HAP-1 (cell line): ENCODE data around the gene CACNB4.
"Not testable (repeated sequence)": the region's sequence is repeated elsewhere in the genome, so short reads cannot be mapped to it uniquely, and the experiment has no call there.

ENCODE experiments used
- DNase-seq, 2 experiments: peaks; one replicate each; pipeline ENCODE4 v3.0.0-alpha.2; 2016 to 2020; ENCODE audit warnings: low spot score in 2 of 2
- H3K27me3 ChIP-seq: fragments of 250-450 bp; sonication (Bioruptor Pico); 2 replicates; pipeline ENCODE4 v1.5.1; 2020; ENCODE audit warnings: low read depth, mild to moderate bottlenecking, moderate library complexity
- H3K36me3 ChIP-seq: fragments of 250-450 bp; sonication (Bioruptor Pico); replicated peaks from 2 replicates; pipeline ENCODE4 v1.5.1; 2020; ENCODE audit warnings: mild to moderate bottlenecking
- H3K4me1 ChIP-seq: fragments of 250-450 bp; sonication (Bioruptor Pico); 2 replicates; pipeline ENCODE4 v1.5.1; 2020; ENCODE audit warnings: mild to moderate bottlenecking
- H3K4me3 ChIP-seq: fragments of 250-450 bp; sonication (Bioruptor Pico); 2 replicates; pipeline ENCODE4 v1.5.1; 2020; ENCODE audit warnings: mild to moderate bottlenecking, moderate library complexity
- H3K9me3 ChIP-seq: fragments of 250-450 bp; sonication (Bioruptor Pico); 2 replicates; pipeline ENCODE4 v1.5.1; 2020; ENCODE audit warnings: mild to moderate bottlenecking, moderate library complexity
- in situ Hi-C: fragments of 300-500 bp; cut with MboI; formaldehyde crosslinking; loops from 3 replicates; pipeline ENCODE4 v1.14.3; 2020; ENCODE audit warnings: low sequenced_read_pairs, inconsistent platforms, mixed read lengths

CACNB4 gene

DNA sequence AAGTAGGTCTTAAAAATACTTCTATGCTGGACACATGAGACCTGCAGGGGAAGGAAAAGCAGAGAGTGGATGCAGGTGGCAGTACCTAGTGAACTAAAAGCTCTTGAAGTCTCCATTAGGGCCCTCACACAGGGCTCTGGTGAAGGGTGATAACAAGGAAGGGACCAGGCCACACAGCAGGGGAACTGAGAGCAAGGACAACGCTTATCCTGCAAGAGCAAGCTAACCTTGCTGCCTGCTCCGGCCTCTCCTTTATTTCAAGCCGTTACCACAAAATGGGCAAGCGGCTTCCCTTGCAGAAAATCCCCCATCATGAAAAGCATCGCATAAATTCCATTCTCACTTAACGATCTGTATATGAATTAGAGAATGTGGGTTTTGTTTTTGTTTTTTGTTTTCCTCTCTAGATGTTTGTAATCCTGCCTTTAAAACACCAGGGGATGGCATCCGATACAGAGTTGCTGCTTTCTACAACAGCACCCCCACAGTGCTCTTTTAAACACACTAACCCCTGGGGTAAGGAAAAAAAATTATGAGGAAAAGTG, 64.5 kb downstream of the CACNB4 start:
- DNase-seq = no peak
- no peaks in the 10 kb centered on the region for H3K9me3 ChIP-seq
- H3K36me3 ChIP-seq = no peaks in the 10 kb centered on the region
- H3K4me3 ChIP-seq = no peak overlapping the region
- H3K27me3 ChIP-seq = no peaks in the 10 kb centered on the region
- in situ Hi-C loops = loop anchor here (10.0 kb wide), 1 partner anchor 600 kb away; no protein-coding TSS in a partner anchor
- H3K4me1 ChIP-seq = no peaks in the 10 kb centered on the region

DNA sequence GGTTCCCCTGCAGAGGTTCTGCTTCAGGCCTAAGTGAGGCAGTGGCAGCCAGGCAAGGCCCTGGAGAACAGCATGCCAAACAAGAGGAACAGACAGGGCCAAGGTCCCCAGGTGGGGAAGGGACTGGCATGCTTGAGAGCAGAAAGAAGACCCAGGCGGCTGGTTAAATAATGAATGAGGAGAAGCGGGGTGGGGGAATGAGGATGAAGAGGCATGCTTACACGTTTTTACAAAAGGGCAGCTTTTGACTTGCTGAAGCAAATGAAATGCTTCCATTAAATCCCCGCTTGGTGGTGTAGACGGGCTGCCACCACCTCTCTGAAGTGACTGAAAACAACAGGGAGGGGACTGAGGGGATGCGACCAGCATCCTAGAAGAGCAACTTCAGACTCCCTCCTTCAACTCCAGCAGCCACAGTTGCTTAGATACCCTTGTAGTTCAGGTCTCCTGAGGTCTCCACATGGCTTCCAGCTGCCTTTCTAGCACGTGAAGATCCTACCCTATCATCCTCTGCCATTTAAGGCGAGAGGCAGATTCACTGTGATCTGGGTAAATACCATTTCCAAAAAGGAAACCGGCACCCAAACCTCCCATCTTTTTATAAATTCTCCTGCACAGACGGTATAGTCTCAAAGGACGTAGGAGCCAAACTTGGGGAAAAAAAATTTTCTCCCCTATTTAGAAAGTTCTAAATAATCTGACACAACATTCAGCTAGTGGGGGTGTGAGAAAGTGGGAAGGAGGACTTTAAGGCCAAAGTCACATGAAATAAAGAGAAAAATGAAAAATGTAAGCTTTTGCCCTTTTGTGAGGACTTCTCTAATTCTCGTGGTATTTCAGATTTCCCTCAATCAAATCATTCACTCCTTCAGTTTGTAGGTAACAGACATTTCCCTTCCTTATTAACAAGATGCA, 65.6 kb downstream of the CACNB4 start:
- in situ Hi-C loops = loop anchor here (10.0 kb wide), 1 partner anchor 602 kb away; no protein-coding TSS in a partner anchor

DNA sequence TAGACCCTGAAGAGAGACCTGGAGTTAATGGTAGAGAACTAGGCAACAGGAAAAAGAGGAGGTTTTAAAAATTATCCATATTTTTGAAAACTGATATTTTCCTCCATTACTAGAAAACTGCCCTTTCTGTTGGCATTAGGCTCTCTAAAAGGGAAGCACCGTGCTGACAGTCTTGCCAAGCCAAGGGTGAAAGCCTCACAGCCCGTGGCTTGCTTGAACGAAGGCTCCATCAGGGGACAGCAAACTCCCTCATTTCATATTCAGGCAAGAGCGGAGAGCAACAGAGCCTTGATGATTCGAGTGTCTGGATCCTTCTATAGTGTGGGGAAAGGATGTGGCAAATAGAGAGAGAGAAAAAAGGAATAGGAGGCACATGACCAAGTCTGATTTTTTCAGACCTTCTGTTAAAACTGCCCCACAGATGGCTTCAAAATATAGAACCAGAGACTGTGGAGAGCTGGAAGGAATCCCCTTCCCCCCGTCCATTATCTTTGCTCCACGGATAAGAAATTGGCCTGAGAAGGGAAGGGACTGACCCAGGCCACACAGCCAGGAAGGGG, 67.0 kb downstream of the CACNB4 start:
- DNase-seq = no peak
- Histone ChIP-seq H3K27me3 (no peaks in the 10 kb centered on the region), H3K9me3 (no peaks in the 10 kb centered on the region), H3K36me3 (no peaks in the 10 kb centered on the region), H3K4me1 (no peaks in the 10 kb centered on the region; the same call in none of the 2 replicates), H3K4me3 (no peak overlapping the region)
- in situ Hi-C loops = loop anchor here (10.0 kb wide), 1 partner anchor 603 kb away; no protein-coding TSS in a partner anchor

More for the DNA sequence above, 65.6 kb downstream of the CACNB4 start:
- DNase-seq = no peak
- H3K27me3 ChIP-seq = no peaks in the 10 kb centered on the region
- no peaks in the 10 kb centered on the region for H3K9me3 ChIP-seq
- no peaks in the 10 kb centered on the region; the same call in 1 of the 2 replicates for H3K4me1 ChIP-seq
- H3K36me3 ChIP-seq = no peaks in the 10 kb centered on the region
- no peak overlapping the region for H3K4me3 ChIP-seq

DNA sequence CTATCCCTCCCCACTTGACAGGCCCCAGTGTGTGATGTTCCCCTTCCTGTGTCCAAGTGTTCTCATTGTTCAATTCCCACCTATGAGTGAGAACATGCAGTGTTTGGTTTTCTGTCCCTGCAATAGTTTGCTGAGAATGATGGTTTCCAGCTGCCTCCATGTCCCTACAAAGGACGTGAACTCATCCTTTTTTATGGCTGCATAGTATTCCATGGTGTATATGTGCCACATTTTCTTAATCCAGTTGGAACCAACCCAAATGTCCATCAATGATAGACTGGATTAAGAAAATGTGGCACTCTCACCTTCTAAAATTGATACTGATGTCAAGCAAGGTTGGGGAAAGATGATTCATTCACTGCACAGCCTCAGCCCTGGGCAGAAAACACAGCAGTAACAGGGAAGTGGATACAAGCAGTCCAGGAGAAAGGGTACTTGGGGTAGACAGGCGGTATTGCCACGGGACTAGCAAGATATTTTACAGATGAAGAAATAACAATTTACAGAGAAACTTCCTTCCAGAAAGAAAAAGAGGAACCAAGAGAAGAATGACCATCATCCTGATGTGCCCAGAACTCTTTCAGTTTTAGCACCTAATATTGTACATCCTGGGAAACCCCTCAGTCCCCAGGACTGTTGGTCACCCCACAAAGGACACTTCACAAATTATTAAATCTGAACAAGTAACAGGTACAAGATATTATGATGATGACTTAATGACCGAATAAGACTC, 68.1 kb downstream of the CACNB4 start:
- H3K36me3 ChIP-seq, H3K4me1 ChIP-seq, H3K4me3 ChIP-seq, H3K27me3 ChIP-seq, DNase-seq, H3K9me3 ChIP-seq: not testable (repeated sequence)
- in situ Hi-C loops = loop anchor here (10.0 kb wide), 1 partner anchor 604 kb away; no protein-coding TSS in a partner anchor

DNA sequence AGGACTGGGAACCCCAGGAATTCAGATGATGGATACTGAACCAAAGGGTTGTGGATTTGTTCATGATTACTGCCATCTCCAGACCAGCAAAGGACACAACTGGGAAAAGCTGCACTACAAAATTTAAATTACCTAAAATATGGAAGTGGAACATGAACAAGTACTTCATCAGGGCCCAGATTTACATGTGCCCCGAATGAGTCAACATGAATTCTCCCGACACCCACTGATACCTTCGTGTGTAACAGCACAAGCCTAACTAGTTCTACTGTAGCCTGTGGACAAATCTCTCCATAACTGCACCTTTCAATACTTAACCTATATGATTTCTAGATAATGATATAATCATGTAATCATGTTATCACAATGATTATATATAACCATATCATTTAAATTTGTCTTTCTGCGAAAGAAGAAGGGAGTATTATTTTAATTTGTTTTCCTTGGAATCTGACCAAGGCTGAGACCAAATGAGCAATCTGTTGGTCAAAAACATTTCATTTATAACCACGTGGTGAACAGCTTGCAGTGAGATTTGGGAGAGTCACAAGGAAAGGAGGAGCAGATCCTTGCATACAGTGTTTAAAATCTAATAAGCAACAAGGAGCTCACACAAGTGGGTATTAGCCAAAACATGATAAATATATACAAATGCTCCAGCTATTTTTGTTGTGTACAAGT, 70.5 kb downstream of the CACNB4 start:
- Histone ChIP-seq H3K4me1 (peaks cover 4% of the 10 kb centered on the region), H3K36me3 (no peaks in the 10 kb centered on the region), H3K27me3 (no peaks in the 10 kb centered on the region), H3K9me3 (no peaks in the 10 kb centered on the region), H3K4me3 (no peak overlapping the region)
- no peak for DNase-seq
- in situ Hi-C loops = no loop called here

DNA sequence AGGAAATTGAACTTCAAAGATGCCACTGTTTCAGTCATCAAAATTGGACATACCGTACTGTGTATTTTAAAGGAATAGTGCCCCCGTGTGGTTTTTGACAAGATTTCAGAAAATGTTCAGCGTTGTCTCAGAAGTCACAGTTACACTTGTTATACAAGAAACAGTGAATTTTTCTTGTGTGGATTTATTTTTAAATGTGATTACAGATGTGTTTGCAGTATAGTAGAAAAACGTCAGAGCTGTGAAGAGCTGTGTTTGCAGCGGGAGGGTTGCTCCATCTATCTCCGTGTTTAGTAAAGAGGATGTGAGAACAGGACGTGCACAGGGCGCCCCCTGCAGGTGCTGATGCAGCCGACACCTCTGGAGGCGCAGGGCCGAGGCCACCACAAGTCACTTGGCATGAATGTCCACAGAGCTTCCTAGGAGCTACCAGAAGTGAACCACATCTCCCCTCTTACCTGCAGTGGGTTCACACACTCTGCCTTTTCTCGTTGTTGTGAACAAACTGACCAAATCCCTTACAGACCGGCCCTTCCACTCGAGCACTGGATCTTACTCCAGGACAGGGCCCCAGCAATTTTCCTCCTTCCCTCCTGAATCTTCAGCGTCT, 73.1 kb downstream of the CACNB4 start:
- no peaks in the 10 kb centered on the region for H3K9me3 ChIP-seq
- no peaks in the 10 kb centered on the region for H3K36me3 ChIP-seq
- H3K4me3 ChIP-seq = peak overlapping the region; percentile 17
- in situ Hi-C loops = no loop called here
- H3K27me3 ChIP-seq = no peaks in the 10 kb centered on the region
- DNase-seq = peak; percentile 66 to 89
- H3K4me1 ChIP-seq = peaks cover 10% of the 10 kb centered on the region

DNA sequence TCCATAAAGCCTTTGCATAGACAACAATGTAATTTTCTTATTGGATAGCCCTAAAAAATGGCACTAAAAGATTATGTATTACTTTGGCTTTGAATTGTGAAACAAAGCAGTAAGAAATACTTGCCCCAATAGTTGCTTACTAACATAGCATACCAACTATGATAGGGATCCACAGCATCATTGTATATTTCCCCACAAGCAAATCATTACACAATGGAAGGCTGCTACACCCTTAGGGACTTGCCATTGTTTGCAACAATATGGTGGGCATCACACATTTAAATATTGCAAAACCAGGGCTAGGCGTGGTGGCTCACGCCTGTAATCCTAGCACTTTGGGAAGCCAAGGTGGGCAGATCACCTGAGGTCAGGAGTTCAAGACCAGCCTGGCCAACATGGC, 74.4 kb downstream of the CACNB4 start:
- H3K9me3 ChIP-seq = no peaks in the 10 kb centered on the region
- no peaks in the 10 kb centered on the region for H3K27me3 ChIP-seq
- no peak overlapping the region for H3K4me3 ChIP-seq
- H3K4me1 ChIP-seq = peaks cover 10% of the 10 kb centered on the region
- DNase-seq = no peak
- H3K36me3 ChIP-seq = no peaks in the 10 kb centered on the region
- in situ Hi-C loops = no loop called here

DNA sequence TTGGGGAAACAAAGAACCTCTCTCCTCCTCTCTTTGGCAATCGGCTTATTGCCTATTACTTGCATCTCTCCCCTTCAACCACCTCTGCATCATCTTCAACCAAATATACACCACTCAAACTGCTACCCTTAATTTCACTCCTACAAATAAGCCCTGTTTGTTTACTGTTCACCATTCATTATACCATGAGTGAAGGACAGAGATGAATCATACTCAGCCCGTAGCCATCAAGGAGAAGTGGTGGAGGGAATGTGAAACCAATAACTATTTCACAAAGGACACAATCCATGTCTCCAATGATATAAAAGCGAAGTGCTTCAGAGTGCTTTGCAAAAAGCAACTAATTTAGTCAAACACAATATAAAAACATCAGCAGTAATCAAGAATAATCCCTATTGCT, 76.8 kb downstream of the CACNB4 start:
- DNase-seq = no peak

DNA sequence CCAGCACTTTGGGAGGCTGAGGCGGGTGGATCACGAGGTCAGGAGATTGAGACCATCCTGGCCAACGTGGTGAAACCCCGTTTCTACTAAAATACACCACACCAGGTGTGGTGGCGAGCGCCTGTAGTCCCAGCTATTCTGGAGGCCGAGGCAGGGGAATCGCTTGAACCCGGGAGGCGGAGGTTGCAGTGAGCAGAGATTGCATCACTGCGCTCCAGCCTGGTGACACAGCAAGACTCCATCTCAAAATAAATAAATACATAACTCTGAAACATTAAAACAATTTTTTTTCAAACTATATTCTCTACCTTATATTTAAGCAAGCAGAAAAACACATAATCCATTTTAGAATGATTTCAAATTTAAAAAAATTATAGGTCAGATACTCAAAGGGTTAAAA, 77.8 kb downstream of the CACNB4 start:
- in situ Hi-C loops, H3K4me3 ChIP-seq, H3K27me3 ChIP-seq, DNase-seq, H3K4me1 ChIP-seq, H3K9me3 ChIP-seq, H3K36me3 ChIP-seq: not testable (repeated sequence)

More for the DNA sequence above, 76.8 kb downstream of the CACNB4 start:
- in situ Hi-C loops = no loop called here
- Histone ChIP-seq H3K27me3 (no peaks in the 10 kb centered on the region), H3K36me3 (no peaks in the 10 kb centered on the region), H3K9me3 (no peaks in the 10 kb centered on the region), H3K4me1 (peaks cover 10% of the 10 kb centered on the region), H3K4me3 (no peak overlapping the region)

DNA sequence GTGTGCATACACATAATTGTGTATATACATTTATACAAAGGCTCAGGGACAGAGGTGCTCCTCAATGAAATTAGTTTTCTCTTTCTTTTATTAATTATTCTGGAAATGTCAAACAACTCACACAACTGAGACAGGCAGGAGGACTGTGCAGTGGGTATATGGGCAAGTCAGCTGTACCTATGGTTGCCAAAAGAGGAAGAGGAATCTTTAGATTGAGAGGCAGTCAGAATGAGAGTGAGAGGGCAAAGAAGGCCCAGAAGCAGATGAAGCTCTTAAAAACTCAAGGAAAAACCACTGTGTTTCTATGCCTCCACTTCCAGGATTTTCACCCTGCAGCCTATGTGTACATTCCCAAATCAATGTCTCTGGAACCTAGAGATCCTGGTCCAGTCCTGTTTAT, 79.1 kb downstream of the CACNB4 start:
- no peaks in the 10 kb centered on the region for H3K36me3 ChIP-seq
- H3K4me1 ChIP-seq = peaks cover 6% of the 10 kb centered on the region; the same call in 1 of the 2 replicates
- DNase-seq = no peak
- H3K27me3 ChIP-seq = no peaks in the 10 kb centered on the region
- in situ Hi-C loops = no loop called here
- H3K9me3 ChIP-seq = no peaks in the 10 kb centered on the region
- no peak overlapping the region for H3K4me3 ChIP-seq

DNA sequence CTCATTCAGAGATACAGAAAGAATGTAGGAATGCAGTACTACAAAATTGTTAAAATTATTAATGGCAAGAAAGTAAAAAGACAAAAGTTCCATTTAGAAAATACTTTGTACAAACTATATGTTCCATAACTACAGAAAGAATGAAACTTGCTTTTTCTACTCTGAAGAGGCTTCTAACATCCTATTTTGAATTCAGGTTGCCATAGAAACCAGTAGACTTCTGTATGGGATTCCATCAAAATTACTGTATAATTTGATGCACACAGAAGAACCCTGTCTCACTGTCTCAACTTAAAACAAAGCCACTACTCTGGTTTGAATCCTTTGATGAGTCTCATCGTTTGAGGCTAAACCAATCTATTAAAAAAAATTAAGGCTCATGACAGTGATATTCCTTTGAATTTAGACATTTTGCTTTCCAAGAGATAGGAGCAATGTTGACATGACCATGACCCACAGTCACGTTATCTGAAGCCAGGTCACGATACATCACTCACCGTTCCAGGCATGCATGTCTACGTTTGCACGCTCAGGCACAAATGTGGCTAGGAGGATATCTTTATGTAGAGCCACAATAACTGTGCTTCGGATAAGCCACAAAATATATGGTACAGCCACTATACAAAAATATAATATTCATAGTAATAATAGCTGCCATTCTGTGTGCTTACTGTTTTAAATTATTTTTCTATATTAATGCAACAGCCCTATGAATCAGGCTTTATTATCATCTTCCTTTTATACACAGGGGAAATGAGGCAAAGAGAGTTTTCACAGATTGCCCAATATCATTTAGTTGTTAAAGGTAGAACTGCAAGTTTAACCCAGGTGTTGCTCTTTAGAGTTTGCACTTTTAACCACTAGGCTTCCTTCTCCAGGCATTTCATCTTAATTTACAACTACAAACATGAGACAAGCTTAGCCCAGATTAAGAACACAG, 82.4 kb downstream of the CACNB4 start:
- Histone ChIP-seq H3K9me3 (no peaks in the 10 kb centered on the region), H3K4me1 (0 out of 2 replicates have a peak, but pooled peaks cover under 1% of the 10 kb centered on the region), H3K27me3 (no peaks in the 10 kb centered on the region), H3K36me3 (no peaks in the 10 kb centered on the region), H3K4me3 (no peak overlapping the region)
- DNase-seq = no peak
- in situ Hi-C loops = no loop called here

DNA sequence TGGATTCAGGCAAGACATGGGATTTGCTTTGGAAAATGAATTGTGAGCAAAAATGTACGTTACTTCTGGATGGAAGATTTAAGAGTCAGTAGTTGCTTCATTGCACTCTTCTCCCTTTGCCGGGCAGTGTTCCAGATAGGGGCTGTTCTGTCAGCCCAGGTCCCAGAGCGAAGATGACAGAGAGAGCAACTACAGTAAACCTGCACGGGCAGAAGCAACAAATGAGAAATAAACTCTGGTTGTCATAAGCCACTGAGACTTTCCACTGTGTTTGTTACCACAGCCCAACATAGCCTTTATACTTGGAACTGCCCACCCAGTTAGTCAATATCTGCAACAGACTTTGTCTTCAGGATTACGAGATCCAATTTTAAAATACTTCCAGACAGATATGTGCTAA, 83.3 kb downstream of the CACNB4 start:
- no peak overlapping the region for H3K4me3 ChIP-seq
- no peaks in the 10 kb centered on the region for H3K27me3 ChIP-seq
- H3K4me1 ChIP-seq = no peaks in the 10 kb centered on the region
- DNase-seq = no peak
- in situ Hi-C loops = no loop called here
- no peaks in the 10 kb centered on the region for H3K9me3 ChIP-seq
- no peaks in the 10 kb centered on the region for H3K36me3 ChIP-seq
